Body of pancreas (tissue), 4 donors: ENCODE measurements around the gene ART1.

Experiments
- CTCF ChIP-seq, 7 experiments: fragments of 450-650 bp in 4 of 7; fragments of 200-600 bp in 3 of 7; sonication (generic) in 3 of 7; IDR thresholded peaks; one replicate each; pipeline ENCODE4 v1.5.1; 2016 to 2019; ENCODE audit warnings: antibody characterized with exemption in 7 of 7
- POLR2A ChIP-seq, 3 donors: fragments of 450-650 bp; IDR thresholded peaks; one replicate each; pipeline ENCODE4 v1.6.1; 2016; ENCODE audit warnings: antibody characterized with exemption in 3 of 3, mild to moderate bottlenecking in 2 of 3

- no peak for TF ChIP-seq CTCF (IDR thresholded peaks at IDR 0.05)
- TF ChIP-seq POLR2A (IDR thresholded peaks at IDR 0.05) = no peak
Observed at GRCh38 chr11:3622521-3622920, 22.4 kb upstream of the ART1 start.
